H1 (cell line): ENCODE measurements around the gene MMP17. TPM values are rescaled to one million over a fixed set of nuclear protein-coding genes. Genes with fewer than 3 reads are reported as not detected.
A peak's percentile ranks its signal among the peaks of the same experiment; 100 is the strongest.

Source experiments
- CTCF ChIA-PET: fragments of 300-600 bp; sonication (Branson Sonifier 250); formaldehyde crosslinking; loops from one replicate; lab custom pipeline; 2021; ENCODE audit not compliant: partially characterized antibody; lab: Charles Lee
- POLR2A ChIA-PET: fragments of 300-600 bp; sonication (Branson Sonifier 250); formaldehyde crosslinking; loops from one replicate; lab custom pipeline; 2021; ENCODE audit warnings: inconsistent platforms; ENCODE audit not compliant: partially characterized antibody; lab: Charles Lee
- DNase-seq, 2 experiments: peaks; one replicate each; pipeline versions ENCODE4 v3.0.0 to v3.0.0-alpha.2; 2010 to 2022; ENCODE audit warnings: low spot score in 2 of 2, low read depth in 1 of 2, mixed read lengths in 1 of 2
- FAIRE-seq: peaks from 2 replicates; lab custom pipeline; 2011; peaks lifted over from hg19 to GRCh38; lab: Jason Lieb, UNC
- H2AFZ ChIP-seq: 2 replicates; pipeline ENCODE4 v1.8.1; 2012; ENCODE audit warnings: low read length, inconsistent platforms
- H2AK5ac ChIP-seq: 2 replicates; pipeline ENCODE4 v1.6.1; 2013; ENCODE audit warnings: low read depth, low read length
- H2BK120ac ChIP-seq: replicated peaks from 2 replicates; pipeline ENCODE3; 2013; ENCODE audit warnings: low read depth, low read length, inconsistent platforms
- H2BK12ac ChIP-seq: 2 replicates; pipeline ENCODE4 v1.6.1; 2013; ENCODE audit warnings: low read depth, low read length
- H2BK15ac ChIP-seq: 2 replicates; pipeline ENCODE4 v1.6.1; 2013; ENCODE audit warnings: low read length
- H2BK20ac ChIP-seq: 2 replicates; pipeline ENCODE4 v1.6.1; 2013; ENCODE audit warnings: low read length
- H2BK5ac ChIP-seq: 2 replicates; pipeline ENCODE4 v1.6.1; 2013; ENCODE audit warnings: low read depth, low read length
- H3K14ac ChIP-seq: 2 replicates; pipeline ENCODE4 v1.6.1; 2013; ENCODE audit warnings: inconsistent platforms; ENCODE audit not compliant: insufficient read length
- H3K18ac ChIP-seq: 2 replicates; pipeline ENCODE4 v1.6.1; 2013; ENCODE audit warnings: low read length; ENCODE audit errors: extremely low read depth
- H3K23ac ChIP-seq: 2 replicates; pipeline ENCODE4 v1.6.1; 2013; ENCODE audit warnings: inconsistent platforms; ENCODE audit not compliant: insufficient read length
- H3K23me2 ChIP-seq: 2 replicates; pipeline ENCODE4 v1.6.1; 2013; ENCODE audit warnings: low read depth, low read length
- H3K27ac ChIP-seq: 2 replicates; pipeline ENCODE4 v1.6.1; 2011; ENCODE audit warnings: low read depth, low read length, inconsistent platforms
- H3K27me3 ChIP-seq, 4 experiments: replicated peaks in 1 of 4; 1 replicate in 1 of 4; 2 replicates in 3 of 4; pipeline versions ENCODE4 v1.6.1 to v1.8.1; 2011 to 2013; ENCODE audit warnings: low read length in 3 of 4, mild to moderate bottlenecking in 3 of 4, inconsistent platforms in 2 of 4, mixed read lengths in 2 of 4, moderate library complexity in 1 of 4; ENCODE audit not compliant: control insufficient read depth in 3 of 4, insufficient read depth in 3 of 4; ENCODE audit errors: extremely low read depth in 1 of 4
- H3K36me3 ChIP-seq, 4 experiments: 2 replicates each; pipeline versions ENCODE4 v1.6.1 to v1.8.1; 2011 to 2013; ENCODE audit warnings: mild to moderate bottlenecking in 4 of 4, low read length in 3 of 4, moderate library complexity in 2 of 4, control low read depth in 1 of 4, inconsistent platforms in 1 of 4; ENCODE audit not compliant: insufficient read depth in 4 of 4, control insufficient read depth in 2 of 4
- H3K4ac ChIP-seq: replicated peaks from 2 replicates; pipeline ENCODE3; 2013; ENCODE audit warnings: low read length, low read depth, mixed read lengths, inconsistent platforms; ENCODE audit not compliant: insufficient read length
- H3K4me1 ChIP-seq, 4 experiments: replicated peaks in 1 of 4; 1 replicate in 1 of 4; 2 replicates in 3 of 4; pipeline versions ENCODE4 v1.6.1 to v1.8.1; 2011 to 2013; ENCODE audit warnings: low read length in 3 of 4, inconsistent platforms in 2 of 4, mixed read lengths in 1 of 4; ENCODE audit not compliant: insufficient read depth in 4 of 4, control insufficient read depth in 3 of 4
- H3K4me2 ChIP-seq, 2 experiments: 2 replicates each; pipeline versions ENCODE4 v1.6.1 to v1.8.1; 2011 to 2013; ENCODE audit warnings: low read depth in 2 of 2, low read length in 2 of 2, control low read depth in 1 of 2, inconsistent platforms in 1 of 2, mild to moderate bottlenecking in 1 of 2; ENCODE audit not compliant: insufficient read depth in 1 of 2
- H3K4me3 ChIP-seq, 4 experiments: fragments of 200-600, 300-600 bp in 1 of 4; sonication (generic), shearing (Covaris generic), sonication (Bioruptor Twin) in 1 of 4; 2 replicates each; pipeline versions ENCODE4 v1.5.1 to v1.8.1; 2011 to 2016; ENCODE audit warnings: low read length in 4 of 4, low read depth in 3 of 4, control low read depth in 2 of 4, inconsistent platforms in 2 of 4, mild to moderate bottlenecking in 2 of 4, mixed read lengths in 1 of 4, moderate library complexity in 1 of 4; ENCODE audit not compliant: insufficient read depth in 2 of 4; ENCODE audit errors: extremely low read depth in 1 of 4
- H3K56ac ChIP-seq: replicated peaks from 2 replicates; pipeline ENCODE3; 2013; ENCODE audit warnings: low read depth, mild to moderate bottlenecking, mixed read lengths, low read length, inconsistent platforms; ENCODE audit not compliant: insufficient read length
- H3K79me1 ChIP-seq: 2 replicates; pipeline ENCODE4 v1.6.1; 2013; ENCODE audit warnings: low read depth, low read length, control low read depth
- H3K79me2 ChIP-seq, 2 experiments: 2 replicates each; pipeline versions ENCODE4 v1.6.1 to v1.8.1; 2012 to 2013; ENCODE audit warnings: low read length in 2 of 2, mild to moderate bottlenecking in 2 of 2, inconsistent platforms in 1 of 2; ENCODE audit not compliant: insufficient read depth in 2 of 2, control insufficient read depth in 1 of 2
- H3K9ac ChIP-seq, 4 experiments: replicated peaks in 1 of 4; 1 replicate in 1 of 4; 2 replicates in 3 of 4; pipeline versions ENCODE4 v1.6.1 to v1.8.1; 2011 to 2013; ENCODE audit warnings: low read depth in 3 of 4, low read length in 3 of 4, control low read depth in 2 of 4, mild to moderate bottlenecking in 2 of 4, moderate library complexity in 2 of 4, inconsistent platforms in 1 of 4; ENCODE audit errors: extremely low read depth in 1 of 4
- H3K9me3 ChIP-seq, 2 experiments: 2 replicates each; pipeline versions ENCODE4 v1.6.1 to v1.8.1; 2012 to 2013; ENCODE audit warnings: mild to moderate bottlenecking in 2 of 2, moderate library complexity in 2 of 2, control low read depth in 1 of 2, inconsistent platforms in 1 of 2, low read depth in 1 of 2, low read length in 1 of 2, mixed read lengths in 1 of 2; ENCODE audit not compliant: insufficient read depth in 2 of 2
- H4K20me1 ChIP-seq, 2 experiments: replicated peaks in 1 of 2; 2 replicates each; pipeline versions ENCODE3 to v1.8.1; 2011 to 2013; ENCODE audit warnings: inconsistent platforms in 2 of 2, low read length in 2 of 2, mild to moderate bottlenecking in 1 of 2; ENCODE audit not compliant: insufficient read depth in 2 of 2, control insufficient read depth in 1 of 2
- H4K5ac ChIP-seq: 2 replicates; pipeline ENCODE4 v1.6.1; 2013; ENCODE audit warnings: low read length, low read depth, mixed read lengths, inconsistent platforms; ENCODE audit not compliant: insufficient read length
- H4K8ac ChIP-seq: 2 replicates; pipeline ENCODE4 v1.8.0; 2013; ENCODE audit warnings: mild to moderate bottlenecking, moderate library complexity, low read length, inconsistent platforms; ENCODE audit not compliant: insufficient read depth; ENCODE audit errors: extremely low read depth
- H4K91ac ChIP-seq: replicated peaks from 2 replicates; pipeline ENCODE3; 2013; ENCODE audit warnings: low read length, mixed read lengths, inconsistent platforms; ENCODE audit not compliant: insufficient read length
- CEBPB ChIP-seq: IDR thresholded peaks from 2 replicates; pipeline ENCODE4 v1.6.1; 2012; ENCODE audit warnings: low read depth, low read length
- CHD2 ChIP-seq: IDR thresholded peaks from 2 replicates; pipeline ENCODE4 v1.6.1; 2012; ENCODE audit warnings: low read length, improper control_type of control experiment
- NRF1 ChIP-seq: IDR thresholded peaks from 2 replicates; pipeline ENCODE4 v1.6.1; 2011; ENCODE audit warnings: mild to moderate bottlenecking, low read depth, low read length, improper control_type of control experiment
- POLR2A ChIP-seq, 2 experiments: IDR thresholded peaks; 1 replicate in 1 of 2; 2 replicates in 1 of 2; pipeline ENCODE4 v1.6.1; 2011; ENCODE audit warnings: low read depth in 2 of 2, low read length in 2 of 2, mild to moderate bottlenecking in 2 of 2; ENCODE audit errors: control extremely low read depth in 1 of 2
- POU5F1 ChIP-seq: IDR thresholded peaks from 2 replicates; pipeline ENCODE4 v1.6.1; 2011; ENCODE audit warnings: low read depth, mild to moderate bottlenecking, low read length, moderate library complexity
- WGBS, 2 experiments: shearing (Covaris generic) in 1 of 2; methylation state at CpG; one replicate each; pipeline versions ENCODE4 v1.1.6 to v1.1.7; 2013 to 2015; ENCODE audit warnings: low lambda C conversion rate in 2 of 2, mixed read lengths in 2 of 2, inconsistent platforms in 1 of 2, low coverage in 1 of 2, missing lambda C conversion rate in 1 of 2; ENCODE audit not compliant: insufficient replicate concordance in 2 of 2, insufficient coverage in 1 of 2, insufficient read length in 1 of 2; ENCODE audit errors: extremely low coverage in 1 of 2, missing lambda C conversion rate in 1 of 2; 5-methylcytosine and 5-hydroxymethylcytosine counted together
- polyA plus RNA-seq, 7 experiments: library from polyadenylated mRNA; depleted of rRNA in 3 of 7; stranded (reverse) in 5 of 7; unstranded in 2 of 7; fragments of >200 nt in 5 of 7; fragments of 200-250 nt in 2 of 7; gene quantifications; 1 replicate in 5 of 7; 2 replicates in 1 of 7; 4 replicates in 1 of 7; pipeline versions ENCODE4 v1.2.1 to v1.2.3, GENCODE V29; 2011 to 2013; ENCODE audit warnings: missing spikeins in 2 of 7, mixed read lengths in 2 of 7
- total RNA-seq: library from RNA; stranded (reverse); fragmentation: NEBNext Ultra II Directional; extraction: Animal tissue kit (Norgen Biotek cat#: 25700); gene quantifications from 2 replicates; pipeline ENCODE4 v1.2.1, GENCODE V29; 2021

Gene MMP17
- total and polyA plus RNA-seq, 2 of the 8 experiments (the other 6 are each of a cell fraction or from before 2014, with no cell fraction given) = 41.3 to 53.8 TPM

- Histone ChIP-seq H3K4me3 (no peak overlapping the region), H3K23ac (no peak overlapping the region), H2BK5ac (peak overlapping the region; percentile 89; the same call in 1 of the 2 replicates), H3K4me1 (peaks cover 0 to 19% (median 15%) of the 10 kb centered on the region in 4 experiments; a peak in 6 of 7 replicates), H3K79me1 (no peaks in the 10 kb centered on the region), H3K36me3 (no peaks in the 10 kb centered on the region), H2BK20ac (0 out of 2 replicates have a peak overlapping the region, but pooled peaks have one; percentile 16), H3K4ac (peak overlapping the region; percentile 1), H3K9ac (no peak overlapping the region), H3K9me3 (no peaks in the 10 kb centered on the region), H4K8ac (no peak overlapping the region), H2BK12ac (peak overlapping the region; percentile 93), H3K56ac (no peak overlapping the region), H4K5ac (no peak overlapping the region), H4K91ac (no peak overlapping the region), H2BK120ac (no peak overlapping the region), H3K27me3 (no peaks in the 10 kb centered on the region; a peak in 1 of 7 replicates), H3K14ac (no peak overlapping the region), H2AK5ac (peak overlapping the region; percentile 60; the same call in 1 of the 2 replicates), H2BK15ac (peak overlapping the region; percentile 25; the same call in 1 of the 2 replicates), H4K20me1 (no peaks in the 10 kb centered on the region), H3K79me2 (no peaks in the 10 kb centered on the region), H3K4me2 (no peak overlapping the region), H3K23me2 (no peaks in the 10 kb centered on the region), H3K18ac (peak overlapping the region; percentile 26; the same call in 1 of the 2 replicates), H2AFZ (no peak overlapping the region), H3K27ac (no peak overlapping the region)
- FAIRE-seq (no peak), DNase-seq (no peak)
- WGBS, 2 experiments = 71% methylated on average over 4 of the region's 4 CpGs; no CpG with 5 or more reads in 1 of the 2 experiments
- ChIA-PET CTCF (interaction anchor here (0.6 to 1.7 kb wide), 3 partner anchors 9 to 21 kb away, joined by 3 to 4 read pairs (median 3); no protein-coding TSS in a partner anchor), POLR2A (interaction anchor here (1.1 to 3.3 kb wide), 6 partner anchors 7 to 37 kb away, joined by 3 to 22 read pairs (median 4); no protein-coding TSS in a partner anchor)
- no peak for TF ChIP-seq CHD2
- no peak for TF ChIP-seq CEBPB
- TF ChIP-seq POU5F1 = no peak
- TF ChIP-seq NRF1 = no peak
- TF ChIP-seq POLR2A (IDR thresholded peaks at IDR 0.05; ENCODE audit: control extremely low read depth in 1 of 2, low read depth in 2 of 2, low read length in 2 of 2) = no peak
Measured at GRCh38 chr12:131862084-131862441, 33.9 kb downstream of the MMP17 start.
